Cardiac muscle cell (in vitro differentiated cells and primary cell): Measurements from ENCODE around the gene SSBP2. TPM values are rescaled to one million over a fixed set of nuclear protein-coding genes. Genes with fewer than 3 reads are reported as not detected.
A peak's percentile ranks its signal among the peaks of the same experiment; 100 is the strongest.

Experiments
- DNase-seq, 2 donors: peaks; one replicate each; pipeline versions ENCODE4 v3.0.0 to v3.0.0-alpha.2; 2010 to 2017; ENCODE audit warnings: low read depth in 1 of 2, low spot score in 1 of 2
- H3K27ac ChIP-seq: fragments of 200-600 bp; sonication (generic); 2 replicates; pipeline ENCODE4 v1.5.1; 2016
- H3K27me3 ChIP-seq: fragments of 200-600 bp; sonication (generic); 2 replicates; pipeline ENCODE4 v1.6.0; 2016; ENCODE audit warnings: control low read depth
- H3K36me3 ChIP-seq: fragments of 200-600 bp; sonication (generic); 2 replicates; pipeline ENCODE4 v1.5.1; 2016; ENCODE audit warnings: control low read depth
- H3K4me1 ChIP-seq: fragments of 200-600 bp; sonication (generic); 2 replicates; pipeline ENCODE4 v1.8.1; 2017; ENCODE audit warnings: low read depth, mild to moderate bottlenecking, mixed run types
- H3K4me3 ChIP-seq: fragments of 200-600 bp; sonication (generic); 2 replicates; pipeline ENCODE4 v1.5.1; 2016; ENCODE audit warnings: mild to moderate bottlenecking
- H3K9me3 ChIP-seq: fragments of 200-600 bp; sonication (generic); 2 replicates; pipeline ENCODE4 v1.5.1; 2017; ENCODE audit warnings: low read depth, mild to moderate bottlenecking, control low read depth
- polyA plus RNA-seq: library from polyadenylated mRNA; unstranded; fragments of >200 nt; fragmentation: Nextera tagmentation; extraction: Ambion mirVana; gene quantifications from 2 replicates; pipeline ENCODE4 v1.2.1, GENCODE V29; 2016
- total RNA-seq: library from RNA; depleted of rRNA; stranded (reverse); fragments of >200 nt; gene quantifications from 2 replicates; pipeline ENCODE4 v1.2.3, GENCODE V29; 2016
- TF ChIP-seq, protein P1 (sequence below): IDR thresholded peaks from 2 replicates; pipeline ENCODE4 v1.5.1; 2012; ENCODE audit warnings: low read depth, mild to moderate bottlenecking, low read length

Gene SSBP2
- total and polyA plus RNA-seq, 2 experiments from 2014 or later: 117 to 174 TPM

DNA sequence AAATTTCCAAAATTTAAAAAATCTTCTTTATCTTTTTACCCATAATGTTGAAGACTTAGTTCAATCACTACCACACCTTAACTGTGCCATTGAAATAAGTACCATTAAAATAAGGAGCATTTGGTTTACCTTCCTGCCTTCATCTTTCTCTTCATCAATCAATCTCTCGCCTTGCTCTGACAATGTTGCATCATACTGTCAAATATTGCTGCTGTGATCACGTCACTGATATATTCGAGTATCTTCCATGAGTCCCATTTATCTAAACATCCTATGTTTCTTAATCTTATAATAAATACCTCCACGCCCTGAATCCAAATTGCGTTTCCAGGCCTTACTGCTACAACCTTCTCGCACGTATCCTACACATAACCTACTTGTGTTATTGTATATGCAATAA lies 201.8 kb downstream of the SSBP2 start:
- no peak overlapping the region for H3K4me3 ChIP-seq
- no peak overlapping the region for H3K27ac ChIP-seq
- H3K27me3 ChIP-seq: no peaks in the 10 kb centered on the region
- no peak for DNase-seq
- TF ChIP-seq, protein P1, sequence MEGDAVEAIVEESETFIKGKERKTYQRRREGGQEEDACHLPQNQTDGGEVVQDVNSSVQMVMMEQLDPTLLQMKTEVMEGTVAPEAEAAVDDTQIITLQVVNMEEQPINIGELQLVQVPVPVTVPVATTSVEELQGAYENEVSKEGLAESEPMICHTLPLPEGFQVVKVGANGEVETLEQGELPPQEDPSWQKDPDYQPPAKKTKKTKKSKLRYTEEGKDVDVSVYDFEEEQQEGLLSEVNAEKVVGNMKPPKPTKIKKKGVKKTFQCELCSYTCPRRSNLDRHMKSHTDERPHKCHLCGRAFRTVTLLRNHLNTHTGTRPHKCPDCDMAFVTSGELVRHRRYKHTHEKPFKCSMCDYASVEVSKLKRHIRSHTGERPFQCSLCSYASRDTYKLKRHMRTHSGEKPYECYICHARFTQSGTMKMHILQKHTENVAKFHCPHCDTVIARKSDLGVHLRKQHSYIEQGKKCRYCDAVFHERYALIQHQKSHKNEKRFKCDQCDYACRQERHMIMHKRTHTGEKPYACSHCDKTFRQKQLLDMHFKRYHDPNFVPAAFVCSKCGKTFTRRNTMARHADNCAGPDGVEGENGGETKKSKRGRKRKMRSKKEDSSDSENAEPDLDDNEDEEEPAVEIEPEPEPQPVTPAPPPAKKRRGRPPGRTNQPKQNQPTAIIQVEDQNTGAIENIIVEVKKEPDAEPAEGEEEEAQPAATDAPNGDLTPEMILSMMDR: no peak
- H3K9me3 ChIP-seq: no peaks in the 10 kb centered on the region
- no peaks in the 10 kb centered on the region for H3K4me1 ChIP-seq
- no peaks in the 10 kb centered on the region for H3K36me3 ChIP-seq

DNA sequence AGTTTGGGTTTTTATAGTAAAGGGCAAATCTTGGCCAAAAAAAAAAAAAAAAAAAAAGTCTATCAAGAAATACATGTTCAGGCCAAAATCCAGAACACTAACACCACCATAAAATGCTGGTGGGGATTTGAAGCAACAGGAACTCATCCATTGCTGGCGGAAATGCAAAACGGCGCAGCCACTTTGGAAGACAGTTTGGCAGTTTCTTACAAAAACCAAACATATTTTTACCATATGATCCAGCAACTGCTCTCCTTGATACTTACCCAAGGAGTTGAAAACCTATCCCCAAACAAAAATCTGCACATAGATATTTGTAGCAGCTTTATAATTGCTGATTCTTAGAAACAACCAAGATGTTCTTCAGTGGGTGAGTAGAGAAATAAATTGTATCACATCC lies 203.9 kb downstream of the SSBP2 start:
- Histone ChIP-seq H3K36me3 (no peaks in the 10 kb centered on the region), H3K4me1 (no peaks in the 10 kb centered on the region), H3K27me3 (no peaks in the 10 kb centered on the region), H3K4me3 (no peak overlapping the region), H3K27ac (no peak overlapping the region), H3K9me3 (no peaks in the 10 kb centered on the region)
- TF ChIP-seq, protein P1: no peak
- no peak for DNase-seq

DNA sequence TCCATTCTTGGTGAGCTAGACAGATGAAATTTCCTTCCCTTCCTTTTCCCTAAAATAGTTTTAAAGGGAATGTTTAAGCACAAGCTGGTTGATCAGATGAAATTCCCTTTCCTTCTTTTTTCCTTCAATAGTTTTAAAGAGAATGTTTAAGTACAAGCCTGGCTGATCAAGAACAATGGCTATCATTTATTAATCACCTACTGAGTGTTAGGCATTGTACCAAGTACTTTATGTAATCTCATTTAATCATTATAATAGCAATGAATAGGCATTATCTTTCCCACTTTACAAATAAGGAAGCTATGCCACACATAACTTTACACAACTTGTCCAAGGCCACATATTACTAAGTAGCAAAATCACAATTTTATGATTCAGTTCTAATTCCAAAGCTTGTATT lies 205.0 kb downstream of the SSBP2 start:
- DNase-seq: no peak
- Histone ChIP-seq H3K4me3 (no peak overlapping the region), H3K27me3 (no peaks in the 10 kb centered on the region), H3K27ac (peak overlapping the region; percentile 7), H3K9me3 (no peaks in the 10 kb centered on the region), H3K36me3 (no peaks in the 10 kb centered on the region), H3K4me1 (no peaks in the 10 kb centered on the region)
- TF ChIP-seq, protein P1: no peak

DNA sequence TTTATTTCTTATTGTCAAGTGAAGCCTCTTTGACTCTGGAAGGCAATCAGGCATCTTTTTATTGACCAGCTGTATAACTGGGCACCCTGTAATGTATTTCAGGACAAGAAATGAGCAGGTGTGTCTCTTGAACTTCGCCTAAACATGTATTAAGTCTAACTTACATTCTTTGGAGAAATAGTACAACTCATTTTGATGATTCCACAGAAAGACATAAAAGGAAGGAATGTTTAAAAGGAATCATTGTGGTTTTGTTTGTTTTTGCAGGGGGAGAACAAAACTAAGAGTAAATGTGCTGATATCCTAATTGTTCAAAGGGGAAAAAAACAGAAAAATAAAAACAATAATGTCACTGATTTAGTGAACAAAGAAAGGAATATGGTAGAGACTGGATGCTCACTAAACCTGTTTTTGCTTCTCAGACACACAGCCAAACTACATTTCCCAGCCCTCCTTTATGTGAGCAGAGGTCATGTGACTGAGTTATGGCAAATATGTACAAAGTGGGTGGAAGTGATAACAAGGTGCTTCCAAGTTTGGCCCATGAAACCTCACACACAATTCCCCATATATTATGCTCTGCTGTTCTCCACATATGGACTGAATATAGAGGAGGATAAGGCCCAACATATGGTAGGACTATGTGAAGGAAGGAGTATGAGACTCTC lies 206.4 kb downstream of the SSBP2 start:
- Histone ChIP-seq H3K27ac (peak overlapping the region; percentile 7), H3K36me3 (no peaks in the 10 kb centered on the region), H3K9me3 (no peaks in the 10 kb centered on the region), H3K27me3 (no peaks in the 10 kb centered on the region), H3K4me3 (no peak overlapping the region), H3K4me1 (no peaks in the 10 kb centered on the region)
- DNase-seq: peak; percentile 19 to 31
- TF ChIP-seq, protein P1: no peak

DNA sequence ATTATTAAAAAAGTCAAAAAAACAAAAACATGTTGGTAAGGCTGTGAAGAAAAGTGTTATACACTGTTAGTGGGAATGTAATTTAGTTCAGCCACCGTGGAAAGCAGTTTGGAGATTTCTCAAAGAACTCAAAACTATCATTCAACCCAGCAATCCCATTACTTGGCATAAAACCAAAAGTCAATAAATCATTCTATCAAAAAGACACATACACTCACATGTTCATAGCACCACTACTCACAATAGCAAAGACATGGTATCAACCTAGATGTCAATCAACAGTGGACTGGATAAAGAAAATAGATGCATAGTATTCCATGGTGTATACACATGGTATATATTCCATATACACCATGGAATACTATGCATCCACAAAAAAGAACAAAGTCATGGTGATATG lies 208.7 kb downstream of the SSBP2 start:
- Histone ChIP-seq H3K27ac (no peak overlapping the region), H3K4me3 (no peak overlapping the region), H3K9me3 (no peaks in the 10 kb centered on the region), H3K4me1 (no peaks in the 10 kb centered on the region), H3K36me3 (no peaks in the 10 kb centered on the region), H3K27me3 (no peaks in the 10 kb centered on the region)
- TF ChIP-seq, protein P1: no peak
- DNase-seq: no peak
